HCT116 (cell line): Measurements from ENCODE around the gene POU2AF2.

Experiments
- CEBPB ChIP-seq: IDR thresholded peaks from 2 replicates; pipeline ENCODE4 v1.6.1; 2012; ENCODE audit warnings: low read depth
- EZH2 ChIP-seq: fragments of 200-600 bp; sonication (generic); IDR thresholded peaks from 2 replicates; pipeline ENCODE4 v1.6.1; 2017; ENCODE audit warnings: antibody characterized with exemption, mixed run types
- POLR2AphosphoS5 ChIP-seq: IDR thresholded peaks from 2 replicates; pipeline ENCODE4 v1.6.1; 2011; ENCODE audit warnings: mild to moderate bottlenecking, low read depth, low read length, moderate library complexity
- SP1 ChIP-seq: IDR thresholded peaks from 2 replicates; pipeline ENCODE4 v1.6.1; 2012; ENCODE audit warnings: low read depth
- YY1 ChIP-seq: IDR thresholded peaks from 2 replicates; pipeline ENCODE4 v1.6.1; 2011; ENCODE audit warnings: low read length, low read depth, moderate library complexity, mild to moderate bottlenecking; ENCODE audit not compliant: insufficient replicate concordance; ENCODE audit errors: extremely low read depth
- TF ChIP-seq, protein P1 (sequence below): IDR thresholded peaks from 2 replicates; pipeline ENCODE4 v1.6.1; 2012
- TF ChIP-seq, protein P2 (sequence below), 3 experiments: fragments of 200-600 bp in 1 of 3; sonication (generic) in 1 of 3; IDR thresholded peaks in 2 of 3; conservative IDR thresholded peaks in 1 of 3; 2 replicates each; pipeline ENCODE4 v1.5.1; 2012 to 2017; ENCODE audit warnings: low read depth in 2 of 3, low read length in 2 of 3, antibody characterized with exemption in 1 of 3, borderline replicate concordance in 1 of 3, control low read depth in 1 of 3, mild to moderate bottlenecking in 1 of 3, mixed read lengths in 1 of 3, mixed run types in 1 of 3, moderate library complexity in 1 of 3; ENCODE audit not compliant: insufficient read depth in 1 of 3

DNA sequence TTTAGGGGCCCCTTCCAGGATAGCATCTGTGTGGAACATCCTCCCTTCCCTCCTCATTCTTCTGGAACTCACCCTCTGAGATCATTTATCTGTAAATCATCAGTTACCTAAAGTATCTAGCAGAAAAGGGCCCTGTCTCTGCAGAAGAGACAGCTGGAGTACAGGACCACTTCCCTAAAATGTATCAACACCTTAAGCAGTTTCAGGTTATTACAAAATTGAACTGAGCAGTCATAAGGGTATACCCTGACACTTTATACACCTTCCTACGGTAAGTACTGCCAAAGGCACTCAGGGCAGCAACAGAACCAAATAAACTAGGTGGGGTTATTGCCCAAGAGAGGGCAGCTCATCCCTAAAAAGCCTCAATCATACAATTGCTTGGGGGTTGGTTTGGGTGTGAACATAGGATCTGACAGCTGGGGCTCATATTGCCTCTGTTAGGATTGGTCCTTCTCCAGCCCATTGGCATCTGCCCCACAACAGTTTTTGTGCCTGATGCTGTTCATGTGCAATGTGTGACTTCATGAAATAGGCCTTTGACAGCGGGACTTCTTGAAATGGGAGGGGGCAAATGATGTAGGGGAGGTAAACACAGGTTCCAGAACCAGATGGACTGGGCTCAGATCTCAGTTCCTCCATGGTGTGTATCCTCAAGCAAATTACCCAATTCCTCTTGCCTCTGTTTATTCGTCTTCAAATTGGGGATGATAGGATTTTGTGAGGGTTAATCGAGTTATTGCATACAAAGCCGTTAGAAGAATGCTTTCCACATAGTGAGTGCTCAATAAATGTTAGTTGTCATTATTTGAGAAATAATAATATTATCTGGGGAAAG, 55.7 kb downstream of the POU2AF2 start:
- TF ChIP-seq SP1 (no peak), CEBPB (no peak), POLR2AphosphoS5 (no peak), YY1 (no peak), EZH2 (no peak)
- TF ChIP-seq, protein P1, sequence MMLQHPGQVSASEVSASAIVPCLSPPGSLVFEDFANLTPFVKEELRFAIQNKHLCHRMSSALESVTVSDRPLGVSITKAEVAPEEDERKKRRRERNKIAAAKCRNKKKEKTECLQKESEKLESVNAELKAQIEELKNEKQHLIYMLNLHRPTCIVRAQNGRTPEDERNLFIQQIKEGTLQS: no peak
- TF ChIP-seq, protein P2, sequence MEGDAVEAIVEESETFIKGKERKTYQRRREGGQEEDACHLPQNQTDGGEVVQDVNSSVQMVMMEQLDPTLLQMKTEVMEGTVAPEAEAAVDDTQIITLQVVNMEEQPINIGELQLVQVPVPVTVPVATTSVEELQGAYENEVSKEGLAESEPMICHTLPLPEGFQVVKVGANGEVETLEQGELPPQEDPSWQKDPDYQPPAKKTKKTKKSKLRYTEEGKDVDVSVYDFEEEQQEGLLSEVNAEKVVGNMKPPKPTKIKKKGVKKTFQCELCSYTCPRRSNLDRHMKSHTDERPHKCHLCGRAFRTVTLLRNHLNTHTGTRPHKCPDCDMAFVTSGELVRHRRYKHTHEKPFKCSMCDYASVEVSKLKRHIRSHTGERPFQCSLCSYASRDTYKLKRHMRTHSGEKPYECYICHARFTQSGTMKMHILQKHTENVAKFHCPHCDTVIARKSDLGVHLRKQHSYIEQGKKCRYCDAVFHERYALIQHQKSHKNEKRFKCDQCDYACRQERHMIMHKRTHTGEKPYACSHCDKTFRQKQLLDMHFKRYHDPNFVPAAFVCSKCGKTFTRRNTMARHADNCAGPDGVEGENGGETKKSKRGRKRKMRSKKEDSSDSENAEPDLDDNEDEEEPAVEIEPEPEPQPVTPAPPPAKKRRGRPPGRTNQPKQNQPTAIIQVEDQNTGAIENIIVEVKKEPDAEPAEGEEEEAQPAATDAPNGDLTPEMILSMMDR (IDR thresholded peaks at IDR 0.05 in 2 of 3, conservative IDR thresholded peaks at IDR 0.05 in 1 of 3; ENCODE audit: borderline replicate concordance in 1 of 3, insufficient read depth in 1 of 3, low read depth in 2 of 3, low read length in 2 of 3): no peak
